GM19455 (cell line): ENCODE results near the gene IER5L.
"Not testable (repeated sequence)": the region's sequence is repeated elsewhere in the genome, so short reads cannot be mapped to it uniquely, and the experiment has no call there.

Source experiments
- ATAC-seq: cut with Tn5 transposase; IDR thresholded peaks from one replicate; pipeline ENCODE4 v1.9.1; 2021; ENCODE audit not compliant: unreplicated experiment

Gene IER5L

GRCh38 chr9:129140397-129141065 lies 37.5 kb downstream of the IER5L start:
- no peak for ATAC-seq

DNA sequence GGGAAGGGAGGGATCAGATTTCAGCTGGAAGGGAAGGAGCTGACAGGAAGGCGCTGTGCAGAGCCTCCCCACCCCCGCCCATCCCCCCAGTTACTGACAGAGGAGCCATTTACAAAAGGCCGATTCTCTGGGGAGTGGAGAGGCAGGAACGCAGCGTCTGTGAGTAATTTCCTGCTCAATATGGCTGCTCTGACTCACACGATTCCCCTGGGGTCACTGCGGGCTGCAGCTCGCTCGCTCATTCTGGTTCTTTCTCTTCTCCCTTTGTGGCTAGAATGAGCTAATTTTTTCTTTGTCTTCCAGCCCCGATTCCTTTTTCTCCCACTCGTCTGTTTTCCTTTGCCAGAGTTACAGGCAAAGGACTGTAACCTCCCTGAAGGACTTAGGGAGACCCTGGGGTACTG lies 38.1 kb downstream of the IER5L start:
- no peak for ATAC-seq

DNA sequence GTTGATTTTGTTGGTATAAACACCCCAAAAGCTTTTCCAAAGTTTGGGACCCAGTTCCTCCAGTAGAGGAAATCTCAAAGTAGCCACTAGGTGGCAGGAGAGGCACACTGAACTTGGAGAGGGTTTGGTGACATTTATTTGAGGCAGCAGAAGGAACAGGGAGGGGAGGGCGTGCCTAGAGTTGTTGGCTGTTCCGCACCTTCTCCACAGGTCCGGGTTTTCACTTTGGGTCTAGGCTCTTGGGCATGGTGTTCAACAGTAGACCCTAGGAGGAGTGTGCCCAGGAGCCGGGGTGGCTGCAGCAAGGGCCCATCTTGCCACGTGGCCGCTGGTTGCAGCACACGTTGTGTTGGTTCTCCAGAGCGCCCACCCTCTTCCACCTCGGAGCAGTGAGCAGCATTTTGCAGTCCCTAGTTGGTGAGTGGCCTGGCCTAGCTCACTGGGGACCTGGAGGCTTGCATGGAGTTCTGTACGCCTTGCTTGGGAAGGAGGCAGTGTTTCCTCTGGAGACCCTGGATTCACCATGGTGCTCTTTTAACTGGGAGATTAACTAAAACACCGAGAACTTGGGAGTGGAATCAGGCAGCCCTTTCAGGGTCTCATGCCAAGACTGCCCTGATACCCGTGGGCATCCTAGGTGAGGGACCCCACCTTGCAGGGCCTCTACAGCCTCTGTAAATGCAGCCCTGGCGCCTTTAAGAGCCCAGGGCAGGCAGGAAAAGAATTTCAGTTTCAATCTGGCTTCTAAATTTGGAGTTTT lies 38.6 kb downstream of the IER5L start:
- ATAC-seq = no peak

- no peak for ATAC-seq
Measured at GRCh38 chr9:129138476-129139232, 39.4 kb downstream of the IER5L start.

- no peak for ATAC-seq
Measured at GRCh38 chr9:129138144-129138462, 40.0 kb downstream of the IER5L start.

- ATAC-seq = no peak
Measured at GRCh38 chr9:129137292-129138143, 40.5 kb downstream of the IER5L start.

DNA sequence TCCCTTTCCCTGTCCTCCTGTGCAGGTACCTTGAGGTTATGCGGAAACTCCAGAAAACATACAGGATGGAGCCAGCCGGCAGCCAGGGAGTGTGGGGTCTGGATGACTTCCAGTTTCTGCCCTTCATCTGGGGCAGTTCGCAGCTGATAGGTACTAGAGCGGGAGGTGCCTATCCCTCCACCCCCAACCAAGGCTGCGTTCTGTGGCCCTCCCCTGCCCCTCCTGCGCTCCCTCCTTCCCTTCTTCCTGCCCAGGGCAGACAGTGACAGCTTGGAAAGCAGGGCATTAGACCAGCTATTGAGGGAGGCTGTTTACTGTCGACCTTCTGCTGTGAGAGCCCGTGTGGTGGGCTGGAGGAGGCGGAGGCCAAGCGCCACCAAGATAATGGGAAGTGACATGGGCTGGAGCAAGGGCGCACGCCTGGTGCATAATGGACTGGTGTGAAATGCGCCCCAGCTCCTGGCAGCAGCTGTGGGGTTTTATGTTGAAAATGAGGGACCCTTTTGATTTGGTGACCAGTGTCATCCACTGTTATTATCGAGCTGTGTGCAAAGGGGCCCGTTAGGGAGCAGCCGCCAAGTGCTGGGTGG lies 41.5 kb downstream of the IER5L start:
- ATAC-seq = no peak

DNA sequence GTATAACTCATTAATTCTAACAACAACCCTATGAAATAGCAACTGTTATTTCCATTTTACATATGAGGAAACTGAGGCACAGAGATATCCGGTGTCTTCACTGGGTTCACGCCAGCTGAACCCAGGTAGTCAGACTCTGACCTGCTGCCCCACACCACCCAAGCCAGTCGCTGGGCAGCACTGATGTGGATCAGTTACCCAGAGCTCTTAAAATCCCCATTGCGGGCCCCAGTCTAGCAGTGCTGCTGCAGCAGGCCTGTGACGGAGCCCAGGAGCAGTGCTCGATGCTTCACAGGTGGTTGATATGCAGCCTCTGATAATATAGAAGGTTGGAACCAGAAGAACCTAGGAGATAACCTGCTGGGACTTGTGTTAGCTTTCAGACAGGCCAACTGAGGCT lies 42.6 kb downstream of the IER5L start:
- ATAC-seq = no peak

DNA sequence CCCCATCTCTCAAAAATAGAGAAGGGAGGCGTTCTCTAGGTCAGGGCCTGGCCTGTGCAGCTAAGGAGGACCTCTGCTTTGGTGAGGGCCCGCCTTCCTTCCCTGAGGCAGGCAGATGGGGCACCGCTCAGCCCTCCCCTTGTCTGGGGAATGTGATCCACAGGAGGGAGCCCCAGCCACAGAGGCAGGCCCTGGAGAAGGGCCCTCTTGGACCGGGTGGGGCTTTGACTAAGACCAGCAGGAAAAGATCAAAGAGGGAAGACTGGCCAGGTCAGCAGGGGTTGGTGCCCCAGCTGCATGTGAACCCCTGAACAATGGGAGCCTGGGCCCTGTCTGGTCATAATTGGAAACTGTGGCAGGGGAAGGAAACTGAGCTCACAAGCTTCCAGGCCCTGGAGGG lies 45.0 kb downstream of the IER5L start:
- no peak for ATAC-seq

DNA sequence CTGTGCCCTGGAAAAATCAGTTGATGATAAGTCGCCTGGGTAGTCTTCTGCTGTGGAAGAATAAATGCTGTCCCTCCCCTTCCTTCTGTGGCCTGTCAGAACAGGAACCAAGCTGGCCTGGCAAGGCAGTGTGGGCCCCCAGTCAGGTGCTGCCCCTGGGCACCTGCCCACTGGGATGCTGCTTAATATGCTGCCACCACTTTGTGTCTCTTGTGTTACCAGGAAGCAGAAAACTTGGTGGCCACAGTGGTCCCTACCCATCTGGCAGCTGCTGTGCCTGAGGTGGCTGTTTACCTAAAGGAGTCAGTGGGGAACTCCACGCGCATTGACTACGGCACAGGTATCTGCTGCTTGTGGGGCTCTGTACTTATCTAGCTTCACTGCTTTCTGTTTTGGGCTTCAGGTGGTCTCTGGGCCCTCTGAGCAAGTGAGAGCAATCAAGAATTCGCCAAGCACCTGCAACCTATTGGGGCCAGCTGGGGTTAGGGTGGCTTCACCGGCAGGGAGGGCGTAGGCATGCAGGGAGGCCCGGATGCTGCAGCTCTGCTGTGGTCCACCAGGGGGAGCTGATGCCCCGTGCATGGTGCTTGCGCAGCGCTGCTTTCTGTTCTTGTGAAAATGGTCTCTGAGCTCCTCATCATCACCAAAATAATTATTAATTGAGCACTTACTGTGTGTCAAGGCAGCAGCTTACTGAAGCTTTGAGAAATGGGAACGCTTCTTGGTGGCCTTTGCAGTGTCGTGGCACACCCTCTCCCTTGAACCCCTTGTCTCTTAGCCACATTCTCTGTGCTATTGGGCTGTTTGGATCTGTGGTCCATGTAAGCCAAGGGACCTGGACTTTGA lies 46.5 kb downstream of the IER5L start:
- ATAC-seq = no peak

DNA sequence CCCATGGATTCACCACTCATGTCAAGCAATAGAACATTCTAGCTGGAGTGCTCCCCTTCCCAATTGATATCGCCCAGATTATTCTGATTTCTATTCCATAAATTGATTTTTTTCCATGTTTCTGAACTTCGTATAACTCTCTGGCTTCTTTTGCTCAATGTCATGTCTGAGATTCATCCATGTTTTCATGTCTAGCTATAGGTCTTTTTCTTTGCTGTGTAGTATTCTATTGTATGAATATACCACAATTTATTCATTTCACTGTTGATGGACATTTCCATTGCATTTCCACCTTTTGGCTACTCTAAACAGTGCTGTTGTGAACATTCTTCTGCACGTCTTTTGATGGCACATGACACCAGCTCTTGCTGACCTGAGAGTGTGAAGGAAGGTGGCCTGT lies 47.3 kb downstream of the IER5L start:
- ATAC-seq = no peak

GRCh38 chr9:129130271-129130670 lies 47.8 kb downstream of the IER5L start:
- not testable (repeated sequence) for ATAC-seq

DNA sequence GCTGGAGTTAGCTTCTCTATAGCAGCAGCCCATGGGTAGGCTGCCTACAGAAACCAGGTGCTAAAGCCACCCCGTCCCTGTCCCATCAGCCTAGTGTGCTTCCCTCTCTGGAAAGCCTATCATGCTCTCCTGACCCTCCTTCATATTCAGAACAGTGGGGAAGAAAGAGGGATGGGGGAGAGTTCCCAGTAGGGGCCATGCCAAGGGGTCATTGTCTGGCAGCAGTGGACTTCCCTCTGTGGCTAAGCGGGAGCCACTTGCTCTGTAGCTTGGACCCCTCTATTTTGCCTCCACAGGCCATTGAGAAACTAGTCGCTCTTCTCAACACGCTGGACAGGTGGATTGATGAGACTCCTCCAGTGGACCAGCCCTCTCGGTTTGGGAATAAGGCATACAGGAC lies 49.4 kb downstream of the IER5L start:
- no peak for ATAC-seq

- ATAC-seq = no peak
Measured at GRCh38 chr9:129126749-129127618, 51.1 kb downstream of the IER5L start.
